GM12865 (cell line): ENCODE measurements around the gene ATP5F1B.

ENCODE experiments used
- DNase-seq: peaks from one replicate; pipeline ENCODE4 v3.0.0; 2010; ENCODE audit warnings: low read depth
- H3K4me3 ChIP-seq: 2 replicates; pipeline ENCODE4 v1.5.1; 2011; ENCODE audit warnings: mild to moderate bottlenecking, low read depth, low read length, control low read depth
- TF ChIP-seq, protein P1 (sequence below): IDR thresholded peaks from 2 replicates; pipeline ENCODE4 v1.5.1; 2011; ENCODE audit warnings: low read length, control low read depth, low read depth, inconsistent platforms; ENCODE audit not compliant: insufficient read depth; ENCODE audit errors: missing control alignments

Gene ATP5F1B

DNA sequence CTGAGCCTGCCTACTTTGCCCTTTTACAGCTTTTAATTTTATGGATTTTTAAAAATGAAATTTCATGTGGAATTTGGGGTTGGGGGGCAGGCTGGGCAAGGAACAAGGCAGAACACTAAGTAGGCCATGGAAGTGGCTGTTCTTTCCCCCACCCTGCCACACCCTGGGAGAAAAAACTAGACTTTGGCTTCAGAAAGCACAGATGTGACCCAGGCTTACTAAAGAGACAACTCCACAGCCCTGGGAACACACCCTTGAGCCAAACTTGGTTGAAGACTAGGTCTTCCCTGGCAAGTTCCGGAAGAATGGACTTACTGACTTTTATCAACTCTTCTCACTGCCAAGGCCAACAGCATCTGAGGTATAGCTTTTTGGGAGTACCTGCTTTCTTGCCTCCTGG lies 56.0 kb downstream of the ATP5F1B start:
- TF ChIP-seq, protein P1, sequence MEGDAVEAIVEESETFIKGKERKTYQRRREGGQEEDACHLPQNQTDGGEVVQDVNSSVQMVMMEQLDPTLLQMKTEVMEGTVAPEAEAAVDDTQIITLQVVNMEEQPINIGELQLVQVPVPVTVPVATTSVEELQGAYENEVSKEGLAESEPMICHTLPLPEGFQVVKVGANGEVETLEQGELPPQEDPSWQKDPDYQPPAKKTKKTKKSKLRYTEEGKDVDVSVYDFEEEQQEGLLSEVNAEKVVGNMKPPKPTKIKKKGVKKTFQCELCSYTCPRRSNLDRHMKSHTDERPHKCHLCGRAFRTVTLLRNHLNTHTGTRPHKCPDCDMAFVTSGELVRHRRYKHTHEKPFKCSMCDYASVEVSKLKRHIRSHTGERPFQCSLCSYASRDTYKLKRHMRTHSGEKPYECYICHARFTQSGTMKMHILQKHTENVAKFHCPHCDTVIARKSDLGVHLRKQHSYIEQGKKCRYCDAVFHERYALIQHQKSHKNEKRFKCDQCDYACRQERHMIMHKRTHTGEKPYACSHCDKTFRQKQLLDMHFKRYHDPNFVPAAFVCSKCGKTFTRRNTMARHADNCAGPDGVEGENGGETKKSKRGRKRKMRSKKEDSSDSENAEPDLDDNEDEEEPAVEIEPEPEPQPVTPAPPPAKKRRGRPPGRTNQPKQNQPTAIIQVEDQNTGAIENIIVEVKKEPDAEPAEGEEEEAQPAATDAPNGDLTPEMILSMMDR: no peak
- no peak overlapping the region for H3K4me3 ChIP-seq
- no peak for DNase-seq
